NCI-H2171 treated with DMSO at 0.1 percent for 48 hours (cell line): ENCODE results near the gene GET3.
A peak's percentile ranks its signal among the peaks of the same experiment; 100 is the strongest.
"Not testable (repeated sequence)": the region's sequence is repeated elsewhere in the genome, so short reads cannot be mapped to it uniquely, and the experiment has no call there.

ENCODE experiments used
- DNase-seq: peaks from one replicate; lab custom pipeline; 2025; lab: John Stamatoyannopoulos, UW

Gene GET3

GRCh38 chr19:12792051-12792852 lies 55.0 kb downstream of the GET3 start:
- DNase-seq, result peak; percentile 79

- DNase-seq, result peak; percentile 56
These were observed 55.6 kb downstream of the GET3 start for GRCh38 chr19:12792853-12793289.

- peak; percentile 89 for DNase-seq
These were observed 56.2 kb downstream of the GET3 start for GRCh38 chr19:12793290-12794195.

GRCh38 chr19:12794196-12794941 lies 57.1 kb downstream of the GET3 start:
- DNase-seq, result peak; percentile 35

- DNase-seq, result no peak
These were observed 57.7 kb downstream of the GET3 start for GRCh38 chr19:12794971-12795381.

GRCh38 chr19:12796146-12797071 lies 59.1 kb downstream of the GET3 start:
- DNase-seq, result peak; percentile 85

- no peak for DNase-seq
These were observed 59.9 kb downstream of the GET3 start for GRCh38 chr19:12797141-12797587.

GRCh38 chr19:12797607-12798006 lies 60.3 kb downstream of the GET3 start:
- DNase-seq, result not testable (repeated sequence)
